Right lobe of liver (tissue), 4 donors: ENCODE results near the gene ERGIC1.
A peak's percentile ranks its signal among the peaks of the same experiment; 100 is the strongest.

ENCODE experiments used
- CTCF ChIP-seq, 4 donors: fragments of 200-600 bp in 3 of 4; fragments of 450-650 bp in 1 of 4; IDR thresholded peaks; one replicate each; pipeline versions ENCODE4 v1.5.1 to v1.8.0; 2016 to 2022; ENCODE audit warnings: antibody characterized with exemption in 4 of 4, mild to moderate bottlenecking in 2 of 4
- POLR2A ChIP-seq: fragments of 450-650 bp; IDR thresholded peaks from one replicate; pipeline ENCODE4 v1.6.1; 2017; ENCODE audit warnings: antibody characterized with exemption, mild to moderate bottlenecking
- donor health status: DM: no; HTN: no; CAD: no.
- donor health status: DM: no; HTN: no; CAD: no.
- donor health status: DM: no; HTN: yes; CAD: no.

DNA sequence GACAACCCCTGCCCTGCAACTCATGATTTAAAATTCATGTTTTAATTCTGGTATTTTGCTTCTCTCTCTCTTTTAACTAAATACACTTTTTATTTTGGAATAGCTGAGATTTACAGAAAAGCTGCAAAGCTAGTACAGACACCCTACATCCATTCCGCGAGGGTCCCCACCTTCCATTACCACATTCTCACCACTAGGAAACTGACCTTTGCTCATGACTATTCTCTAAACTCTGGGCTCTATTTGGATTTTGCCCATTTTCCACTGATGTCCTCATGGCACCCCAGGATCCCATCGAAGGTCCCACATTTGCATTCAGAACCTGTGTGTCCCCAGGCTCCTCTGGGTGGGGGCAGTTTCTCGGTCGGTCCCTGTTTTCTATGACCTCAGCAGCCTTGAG lies 11.5 kb downstream of the ERGIC1 start:
- TF ChIP-seq CTCF (IDR thresholded peaks at IDR 0.05): peak in 1 of 4 donors; percentile 22
- no peak for TF ChIP-seq POLR2A
